ENCODE data around the gene SMAD6.
A peak's percentile ranks its signal among the peaks of the same experiment; 100 is the strongest.

The SMAD6 gene

GRCh38 chr15:66772604-66773128 lies 70.6 kb downstream of the SMAD6 start:
- H3K4me3 ChIP-seq (ENCODE audit: low read depth, low read length) = no peak overlapping the region
- TF ChIP-seq CTCF (IDR thresholded peaks at IDR 0.05; ENCODE audit: low read depth, low read length) = no peak

DNA sequence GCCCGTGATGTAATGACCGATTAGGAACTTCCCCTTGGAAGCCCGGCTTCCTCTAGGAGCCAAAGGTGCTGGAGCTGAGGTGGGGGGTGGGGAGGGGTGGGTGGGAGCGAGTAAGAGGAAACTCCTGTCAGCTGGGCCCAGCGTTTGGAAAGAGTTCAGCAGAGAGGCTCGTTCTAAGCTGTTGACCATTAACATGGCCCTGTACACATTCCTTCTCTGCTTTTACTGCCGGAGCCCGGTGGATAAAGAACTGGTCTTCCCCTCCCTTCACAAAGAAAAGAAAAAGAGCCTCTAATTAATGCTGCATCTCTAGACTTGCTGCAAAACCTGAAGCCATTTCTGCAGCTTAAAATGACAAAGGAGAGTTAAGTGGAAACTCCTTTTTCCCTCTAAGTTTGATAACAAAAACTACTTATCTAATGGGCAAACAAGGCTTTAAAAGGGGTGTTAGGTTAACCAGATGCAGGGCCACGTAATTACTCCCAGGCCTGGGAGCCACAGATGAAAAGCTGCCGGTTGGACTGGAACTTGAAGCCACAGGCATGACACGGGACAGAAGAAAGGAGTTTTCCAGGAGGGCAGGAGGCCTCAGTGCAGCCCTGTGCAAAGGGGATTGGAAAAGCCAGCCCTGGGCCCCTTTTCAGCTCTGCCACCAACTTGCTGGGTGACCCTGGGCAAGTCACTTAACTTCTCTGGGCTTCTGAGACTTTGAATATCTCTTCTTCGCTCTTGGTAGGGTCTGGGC lies 71.3 kb downstream of the SMAD6 start:
- TF ChIP-seq CTCF (IDR thresholded peaks at IDR 0.05; ENCODE audit: low read depth, low read length) = no peak
- H3K4me3 ChIP-seq (ENCODE audit: low read depth, low read length) = no peak overlapping the region

- no peak overlapping the region for H3K4me3 ChIP-seq (ENCODE audit: low read depth, low read length)
- TF ChIP-seq CTCF (IDR thresholded peaks at IDR 0.05; ENCODE audit: low read depth, low read length) = peak; percentile 97
These were observed 72.2 kb downstream of the SMAD6 start for GRCh38 chr15:66774001-66774814.

DNA sequence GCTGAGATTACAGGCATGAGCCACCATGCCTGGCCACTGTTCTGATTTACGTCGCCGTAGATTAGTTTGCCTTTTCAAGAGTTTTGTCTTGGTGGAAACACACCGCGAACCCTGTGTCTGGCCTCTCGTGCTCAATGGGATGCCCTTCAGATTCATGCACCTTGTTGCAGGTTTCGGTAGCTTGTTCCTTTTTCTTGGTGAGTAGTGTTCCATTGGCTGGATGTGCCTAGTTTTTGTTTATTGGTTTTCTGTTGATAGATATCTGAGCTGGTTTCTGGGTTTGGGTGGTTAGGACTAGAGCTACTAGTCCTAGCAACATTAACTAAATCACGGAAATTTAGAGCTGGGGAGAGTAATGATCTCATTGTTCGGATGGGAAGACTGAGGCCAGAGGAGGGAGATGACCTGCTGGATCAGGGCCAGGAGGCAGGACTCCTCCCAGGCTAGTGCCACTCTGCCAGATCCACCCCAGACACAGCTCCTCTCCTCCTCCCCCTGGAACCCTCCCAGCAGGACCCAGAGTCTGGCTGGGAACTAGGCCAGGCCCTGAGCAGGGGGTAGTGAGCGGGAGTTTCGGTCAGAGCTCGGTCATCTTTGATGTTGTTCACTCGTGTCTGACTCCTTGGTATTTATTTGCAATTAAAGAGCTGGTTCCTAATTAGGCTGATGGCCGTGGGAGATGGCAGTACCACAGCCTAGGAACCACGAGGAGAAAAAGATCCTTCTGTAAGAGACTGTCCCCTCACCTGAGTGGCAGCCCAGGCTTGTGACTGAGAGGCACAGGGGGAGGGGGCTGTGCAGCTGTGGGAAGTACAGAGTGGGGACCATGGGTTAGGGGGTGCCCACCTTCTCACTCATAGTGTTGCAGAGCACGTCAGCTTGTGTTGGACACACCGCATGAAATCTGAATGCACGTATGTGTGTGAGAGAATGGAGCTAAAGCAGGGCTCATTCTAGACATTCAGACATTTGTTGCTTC lies 73.4 kb downstream of the SMAD6 start:
- no peak overlapping the region for H3K4me3 ChIP-seq (ENCODE audit: low read depth, low read length)
- TF ChIP-seq CTCF (IDR thresholded peaks at IDR 0.05; ENCODE audit: low read depth, low read length) = no peak

GRCh38 chr15:66777054-66777453 lies 75.0 kb downstream of the SMAD6 start:
- TF ChIP-seq CTCF (IDR thresholded peaks at IDR 0.05; ENCODE audit: low read depth, low read length) = no peak
- H3K4me3 ChIP-seq (ENCODE audit: low read depth, low read length) = no peak overlapping the region

GRCh38 chr15:66777596-66778313 lies 75.7 kb downstream of the SMAD6 start:
- H3K4me3 ChIP-seq (ENCODE audit: low read depth, low read length) = no peak overlapping the region
- TF ChIP-seq CTCF (IDR thresholded peaks at IDR 0.05; ENCODE audit: low read depth, low read length) = no peak
